ENCODE results near the gene GATC. TPM values are rescaled to one million over a fixed set of nuclear protein-coding genes. Genes with fewer than 3 reads are reported as not detected.

GATC gene
- total and polyA plus RNA-seq, 7 experiments from 2014 or later: 14.4 to 30.6 (median 24.6) TPM

Other genes with a start within 250 kb of the GATC start
- 1,000 to 10,000 TPM; 1,375 to 2,107 (median 1,573) TPM for gene RPLP0, start 245.3 kb upstream of the GATC start, total RNA-seq
- 1,000 to 10,000 TPM; 1,871 to 2,384 TPM for gene RPLP0, start 245.3 kb upstream of the GATC start, polyA plus RNA-seq
- gene PXN, start 180.7 kb upstream of the GATC start, total RNA-seq: 100 to 1,000 TPM; 103 to 202 (median 158) TPM
- gene PXN, start 180.7 kb upstream of the GATC start, polyA plus RNA-seq: 100 to 1,000 TPM in 1 of 2 donors, 10 to 100 TPM in 1; 84.3 to 114 TPM
- over 10,000 TPM in 2 of 5 experiments, 1,000 to 10,000 TPM in 3; 3,296 to 19,276 (median 7,985) TPM for gene RNU4-2, start 154.5 kb upstream of the GATC start, total RNA-seq
- not detected for gene RNU4-2, start 154.5 kb upstream of the GATC start, polyA plus RNA-seq
- 1,000 to 10,000 TPM in 3 of 5 experiments, 100 to 1,000 TPM in 2; 319 to 3,107 (median 1,510) TPM for gene RNU4-1, start 153.2 kb upstream of the GATC start, total RNA-seq
- gene RNU4-1, start 153.2 kb upstream of the GATC start, polyA plus RNA-seq: not detected
- gene SIRT4, start 144.1 kb upstream of the GATC start, total RNA-seq: 1 to 10 TPM; 1.6 to 6.0 (median 4.0) TPM
- gene SIRT4, start 144.1 kb upstream of the GATC start, polyA plus RNA-seq: 1 to 10 TPM; 3.1 TPM
- 1 to 10 TPM in 1 of 5 experiments, not detected in 4; 1.5 TPM for gene PLA2G1B, start 118.7 kb upstream of the GATC start, total RNA-seq
- under 1 TPM in 1 of 2 donors, not detected in 1; 0.92 TPM for gene PLA2G1B, start 118.7 kb upstream of the GATC start, polyA plus RNA-seq
- not detected for gene MSI1, start 77.3 kb upstream of the GATC start, total RNA-seq
- not detected for gene MSI1, start 77.3 kb upstream of the GATC start, polyA plus RNA-seq
- 100 to 1,000 TPM; 118 to 270 (median 130) TPM for gene COX6A1, start 8.3 kb upstream of the GATC start, total RNA-seq
- gene COX6A1, start 8.3 kb upstream of the GATC start, polyA plus RNA-seq: 100 to 1,000 TPM; 648 to 782 TPM
- gene TRIAP1, start 60 bp upstream of the GATC start, total RNA-seq: 10 to 100 TPM; 15.9 to 38.0 (median 19.6) TPM
- 10 to 100 TPM; 47.9 to 55.1 TPM for gene TRIAP1, start 60 bp upstream of the GATC start, polyA plus RNA-seq
- 100 to 1,000 TPM; 136 to 191 (median 145) TPM for gene SRSF9, start 23.3 kb downstream of the GATC start, total RNA-seq
- gene SRSF9, start 23.3 kb downstream of the GATC start, polyA plus RNA-seq: 100 to 1,000 TPM; 148 to 152 TPM
- 100 to 1,000 TPM in 1 of 5 experiments, 10 to 100 TPM in 4; 35.0 to 301 (median 72.7) TPM for gene DYNLL1, start 49.7 kb downstream of the GATC start, total RNA-seq
- 100 to 1,000 TPM; 197 to 243 TPM for gene DYNLL1, start 49.7 kb downstream of the GATC start, polyA plus RNA-seq
- gene COQ5, start 82.7 kb downstream of the GATC start, total RNA-seq: 10 to 100 TPM; 11.3 to 26.1 (median 23.5) TPM
- gene COQ5, start 82.7 kb downstream of the GATC start, polyA plus RNA-seq: 10 to 100 TPM; 36.7 to 49.0 TPM
- 100 to 1,000 TPM; 171 to 361 (median 205) TPM for gene RNF10, start 87.9 kb downstream of the GATC start, total RNA-seq
- 100 to 1,000 TPM in 1 of 2 donors, 10 to 100 TPM in 1; 95.1 to 155 TPM for gene RNF10, start 87.9 kb downstream of the GATC start, polyA plus RNA-seq
- gene POP5, start 135.0 kb downstream of the GATC start, total RNA-seq: 10 to 100 TPM; 42.9 to 86.8 (median 59.0) TPM
- gene POP5, start 135.0 kb downstream of the GATC start, polyA plus RNA-seq: 100 to 1,000 TPM; 116 to 141 TPM
- under 1 TPM in 1 of 5 experiments, not detected in 4; 0.24 TPM for gene CABP1, start 194.2 kb downstream of the GATC start, total RNA-seq
- not detected for gene CABP1, start 194.2 kb downstream of the GATC start, polyA plus RNA-seq
- gene MLEC, start 240.7 kb downstream of the GATC start, total RNA-seq: 100 to 1,000 TPM in 1 of 5 experiments, 10 to 100 TPM in 4; 27.6 to 132 (median 57.6) TPM
- 10 to 100 TPM; 24.5 to 41.6 TPM for gene MLEC, start 240.7 kb downstream of the GATC start, polyA plus RNA-seq